SU-DHL-6 (cell line): Measurements from ENCODE around the gene EMID1.

Experiments used
- H2AFZ ChIP-seq: fragments of 200-600 bp; sonication (generic); 2 replicates; pipeline ENCODE4 v1.6.1; 2014; ENCODE audit warnings: low read depth, mild to moderate bottlenecking, moderate library complexity, mixed read lengths, antibody characterized with exemption, low read length; ENCODE audit not compliant: severe bottlenecking
- H3F3A ChIP-seq: fragments of 200-600 bp; shearing (Covaris generic); 2 replicates; pipeline ENCODE4 v1.6.0; 2016; ENCODE audit warnings: antibody characterized with exemption, mild to moderate bottlenecking; ENCODE audit not compliant: insufficient read depth
- H3K27ac ChIP-seq: fragments of 200-600 bp; sonication (generic); 2 replicates; pipeline ENCODE4 v1.5.1; 2016; ENCODE audit warnings: low read depth, mild to moderate bottlenecking, low read length, moderate library complexity, mixed read lengths
- H3K27me3 ChIP-seq: fragments of 200-600 bp; sonication (generic), shearing (Covaris generic); 2 replicates; pipeline ENCODE4 v1.6.0; 2014; ENCODE audit warnings: mild to moderate bottlenecking, low read length
- H3K36me3 ChIP-seq: fragments of 200-600 bp; sonication (generic); 2 replicates; pipeline ENCODE4 v1.6.1; 2014; ENCODE audit warnings: mild to moderate bottlenecking, low read length, mixed read lengths
- H3K4me2 ChIP-seq: fragments of 300-600, 200-600 bp; shearing (Covaris generic), sonication (generic); 2 replicates; pipeline ENCODE4 v1.6.0; 2014; ENCODE audit warnings: low read length, low read depth, mild to moderate bottlenecking; ENCODE audit not compliant: poor library complexity, severe bottlenecking
- H3K4me3 ChIP-seq: fragments of 200-600 bp; sonication (generic); 2 replicates; pipeline ENCODE4 v1.5.1; 2014; ENCODE audit warnings: antibody characterized with exemption, low read length, mild to moderate bottlenecking, mixed read lengths; ENCODE audit not compliant: insufficient read depth, poor library complexity, severe bottlenecking
- H3K79me2 ChIP-seq: fragments of 200-600 bp; sonication (generic); 2 replicates; pipeline ENCODE4 v1.6.1; 2014; ENCODE audit warnings: mild to moderate bottlenecking, low read length, moderate library complexity; ENCODE audit not compliant: insufficient read depth
- H3K9ac ChIP-seq: fragments of 200-600 bp; sonication (generic); 2 replicates; pipeline ENCODE4 v1.7.0; 2014; ENCODE audit warnings: mild to moderate bottlenecking, low read length
- H3K9me2 ChIP-seq: fragments of 200-600 bp; sonication (generic); replicated peaks from 2 replicates; pipeline ENCODE4 v1.6.1; 2014; ENCODE audit warnings: low read length; ENCODE audit not compliant: insufficient read depth
- H3K9me3 ChIP-seq: fragments of 200-600 bp; sonication (generic); 2 replicates; pipeline ENCODE4 v1.6.1; 2014; ENCODE audit warnings: low read length, mixed read lengths; ENCODE audit not compliant: insufficient read depth
- H4K20me1 ChIP-seq: fragments of 200-600 bp; sonication (generic); 2 replicates; pipeline ENCODE4 v1.6.1; 2014; ENCODE audit warnings: low read depth, mild to moderate bottlenecking, antibody characterized with exemption, low read length, moderate library complexity, mixed read lengths
- CTCF ChIP-seq: fragments of 200-600 bp; sonication (generic); IDR thresholded peaks from one replicate; pipeline ENCODE4 v1.5.1; 2017; ENCODE audit warnings: antibody characterized with exemption, mild to moderate bottlenecking, low read length, moderate library complexity; ENCODE audit not compliant: insufficient read depth, poor library complexity, severe bottlenecking
- EZH2phosphoT487 ChIP-seq: fragments of 200-600 bp; sonication (generic), shearing (Covaris generic); conservative IDR thresholded peaks from 2 replicates; pipeline ENCODE4 v1.6.1; 2018; ENCODE audit warnings: mild to moderate bottlenecking, antibody characterized with exemption, low read length, moderate library complexity, mixed read lengths

EMID1 gene

GRCh38 chr22:29213493-29213892, 7.8 kb downstream of the EMID1 start:
- Histone ChIP-seq H3K36me3 (no peaks in the 10 kb centered on the region), H3K79me2 (no peaks in the 10 kb centered on the region), H3F3A (no peaks in the 10 kb centered on the region), H2AFZ (no peak overlapping the region), H3K4me3 (no peak overlapping the region), H3K27ac (no peak overlapping the region), H3K27me3 (no peaks in the 10 kb centered on the region), H3K9ac (no peak overlapping the region), H4K20me1 (no peaks in the 10 kb centered on the region), H3K9me3 (no peaks in the 10 kb centered on the region), H3K9me2 (no peaks in the 10 kb centered on the region), H3K4me2 (no peak overlapping the region)
- no peak for TF ChIP-seq EZH2phosphoT487

- H3K27me3 ChIP-seq, result no peaks in the 10 kb centered on the region
- H3F3A ChIP-seq, result no peaks in the 10 kb centered on the region
- no peak for TF ChIP-seq CTCF
- no peak for TF ChIP-seq EZH2phosphoT487
- H4K20me1 ChIP-seq, result no peaks in the 10 kb centered on the region
- no peaks in the 10 kb centered on the region for H3K79me2 ChIP-seq
- H3K4me2 ChIP-seq, result no peak overlapping the region
- H3K4me3 ChIP-seq, result no peak overlapping the region
- no peaks in the 10 kb centered on the region for H3K9me3 ChIP-seq
- H3K9ac ChIP-seq, result no peak overlapping the region
- no peaks in the 10 kb centered on the region for H3K9me2 ChIP-seq
- H3K27ac ChIP-seq, result no peak overlapping the region
- H3K36me3 ChIP-seq, result no peaks in the 10 kb centered on the region
- H2AFZ ChIP-seq, result no peak overlapping the region
Measured at GRCh38 chr22:29214232-29214631, 8.5 kb downstream of the EMID1 start.

GRCh38 chr22:29215012-29215860, 9.5 kb downstream of the EMID1 start:
- Histone ChIP-seq H4K20me1 (no peaks in the 10 kb centered on the region), H3K36me3 (no peaks in the 10 kb centered on the region), H3K27ac (no peak overlapping the region)

GRCh38 chr22:29216011-29216872, 10.5 kb downstream of the EMID1 start:
- Histone ChIP-seq H3K4me3 (no peak overlapping the region), H3K27ac (no peak overlapping the region), H3K36me3 (no peaks in the 10 kb centered on the region), H3K9me3 (no peaks in the 10 kb centered on the region), H2AFZ (no peak overlapping the region), H3K27me3 (no peaks in the 10 kb centered on the region), H3K9me2 (no peaks in the 10 kb centered on the region), H4K20me1 (no peaks in the 10 kb centered on the region), H3K9ac (no peak overlapping the region), H3K79me2 (no peaks in the 10 kb centered on the region), H3F3A (no peaks in the 10 kb centered on the region), H3K4me2 (no peak overlapping the region)
- TF ChIP-seq CTCF (no peak), EZH2phosphoT487 (no peak)

More at GRCh38 chr22:29215012-29215860, 9.5 kb downstream of the EMID1 start:
- Histone ChIP-seq H3F3A (no peaks in the 10 kb centered on the region), H3K27me3 (no peaks in the 10 kb centered on the region), H3K9ac (no peak overlapping the region), H3K9me3 (no peaks in the 10 kb centered on the region), H2AFZ (no peak overlapping the region), H3K79me2 (no peaks in the 10 kb centered on the region), H3K4me2 (no peak overlapping the region), H3K4me3 (no peak overlapping the region), H3K9me2 (no peaks in the 10 kb centered on the region)
- no peak for TF ChIP-seq EZH2phosphoT487
